Stimulated activated CD4-positive, alpha-beta T cell treated with anti-CD3 and anti-CD28 coated beads, Interleukin-2, amount 100 ng/mL, for 48 hours (primary cell): ENCODE results near the gene SLC47A2.
A peak's percentile ranks its signal among the peaks of the same experiment; 100 is the strongest.

Experiments used
- DNase-seq, 2 donors: peaks; one replicate each; pipeline ENCODE4 v3.0.0-alpha.2; 2020

The SLC47A2 gene

DNA sequence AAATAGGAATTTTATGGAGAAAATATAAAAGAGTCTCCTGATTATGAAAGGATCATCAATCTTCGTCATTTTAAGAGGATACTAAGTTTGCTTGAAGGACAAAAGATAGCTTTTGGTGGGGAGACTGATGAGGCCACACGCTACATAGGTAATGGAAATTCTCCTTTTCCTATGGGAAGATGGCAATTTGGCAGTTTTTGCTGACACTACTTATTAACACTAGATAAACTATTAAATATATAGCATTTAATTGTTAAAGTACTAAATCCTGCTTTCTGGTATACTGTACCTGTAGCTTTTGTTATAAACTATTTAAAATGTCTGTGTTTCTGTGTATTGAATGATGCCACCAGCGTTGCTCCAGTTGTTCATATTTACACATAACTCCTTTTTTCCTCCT, 55.3 kb downstream of the SLC47A2 start:
- no peak for DNase-seq

DNA sequence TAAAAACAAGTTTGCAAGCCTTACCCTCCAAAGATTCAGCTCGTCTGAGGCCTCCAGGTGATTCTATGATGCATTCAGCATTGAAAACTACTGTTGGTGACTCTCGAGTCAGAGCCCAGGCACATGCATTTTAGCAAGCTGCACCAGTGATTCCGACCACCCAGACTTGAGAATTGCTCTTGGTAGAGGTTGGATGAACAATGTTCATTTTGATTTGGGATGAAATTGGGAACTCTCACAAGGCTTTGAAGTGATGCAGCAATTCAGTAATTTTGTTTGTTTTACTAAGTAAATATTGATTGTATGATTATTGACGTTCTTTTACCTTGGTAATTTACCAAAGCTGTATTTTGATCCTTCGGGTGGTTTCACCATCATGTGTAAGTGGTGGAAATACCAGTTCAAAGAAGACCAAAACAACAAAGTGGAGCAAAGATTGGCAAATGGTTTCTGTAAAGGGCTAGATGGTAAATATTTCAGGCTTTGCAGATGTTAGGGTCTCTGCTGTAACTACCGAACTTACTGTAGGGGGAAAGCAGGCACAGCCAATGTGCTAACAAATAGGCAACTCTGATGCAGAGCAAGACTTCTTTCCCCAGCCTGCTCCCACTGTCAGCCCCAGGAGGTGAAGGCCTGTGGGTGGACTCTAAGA, 56.0 kb downstream of the SLC47A2 start:
- no peak for DNase-seq

DNA sequence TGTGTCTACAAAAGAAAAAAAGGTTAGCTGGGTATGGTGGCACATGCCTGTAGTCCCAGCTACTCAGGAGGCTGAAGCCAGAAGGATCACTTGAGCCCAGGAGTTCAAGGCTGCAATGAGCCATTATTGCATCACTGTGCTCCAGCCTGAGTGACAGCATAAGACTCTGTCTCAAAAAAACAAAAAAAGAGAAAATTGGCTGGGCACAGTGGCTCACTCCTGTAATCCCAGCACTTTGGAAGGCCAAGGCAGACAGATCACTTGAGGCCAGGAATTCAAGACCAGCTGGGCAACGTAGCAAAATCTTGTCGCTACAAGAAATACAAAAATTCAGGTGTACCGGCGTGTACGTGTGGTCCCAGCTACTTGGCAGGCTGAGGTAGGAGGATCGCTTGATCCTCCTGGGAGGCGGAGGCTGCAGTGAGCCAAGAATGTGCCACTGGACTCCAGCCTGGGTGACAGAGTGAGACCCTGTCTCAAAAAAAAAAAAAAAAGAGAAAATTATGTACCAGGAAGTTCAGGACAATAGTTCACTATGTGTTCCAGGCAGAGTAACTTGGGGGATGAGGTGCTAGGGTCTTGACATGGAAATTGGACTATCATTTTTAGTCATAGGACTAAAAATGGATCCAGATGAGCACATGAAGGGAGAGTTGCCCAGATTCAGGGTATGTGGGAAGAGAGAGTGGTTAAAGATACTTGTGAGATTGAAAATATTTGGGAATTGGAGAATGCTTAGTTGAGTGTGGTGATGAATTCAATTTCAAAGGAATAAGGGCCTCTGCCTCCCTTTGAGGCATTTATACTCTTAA, 56.8 kb downstream of the SLC47A2 start:
- no peak for DNase-seq

DNA sequence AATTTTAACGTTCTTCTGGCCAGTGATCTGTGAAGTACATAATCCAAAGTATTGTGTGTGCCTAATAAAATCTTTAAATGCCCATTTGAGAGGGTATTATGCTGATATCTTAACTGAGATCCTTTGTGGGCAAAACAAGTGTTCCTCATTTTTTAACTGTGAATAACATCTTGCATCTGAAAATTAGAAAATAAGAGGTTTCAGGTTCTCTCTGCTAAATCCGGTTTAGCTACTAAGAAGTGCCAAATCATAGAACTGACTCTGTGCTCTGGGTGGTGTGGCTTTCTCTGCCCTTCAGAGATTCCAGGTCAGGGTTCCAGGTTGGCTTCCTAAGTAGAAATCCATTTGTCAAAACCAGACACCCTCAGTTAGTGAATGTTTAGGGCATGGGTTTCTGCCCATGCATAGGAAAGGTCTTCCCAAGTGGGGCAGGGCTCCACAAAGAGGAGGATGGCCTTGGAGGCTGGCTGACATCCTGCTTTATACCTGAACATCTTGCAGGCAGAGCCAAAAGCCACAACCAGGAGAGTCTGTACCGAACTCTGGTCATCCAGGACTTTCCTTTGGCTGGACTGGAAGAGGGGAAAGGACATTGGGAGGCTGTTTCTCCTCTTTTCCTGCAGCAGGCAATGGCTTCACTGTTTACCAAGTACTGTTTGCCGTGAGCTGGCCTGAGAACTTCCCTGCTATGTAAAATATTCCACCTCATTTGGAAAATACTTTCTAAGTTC, 59.4 kb downstream of the SLC47A2 start:
- DNase-seq = no peak

DNA sequence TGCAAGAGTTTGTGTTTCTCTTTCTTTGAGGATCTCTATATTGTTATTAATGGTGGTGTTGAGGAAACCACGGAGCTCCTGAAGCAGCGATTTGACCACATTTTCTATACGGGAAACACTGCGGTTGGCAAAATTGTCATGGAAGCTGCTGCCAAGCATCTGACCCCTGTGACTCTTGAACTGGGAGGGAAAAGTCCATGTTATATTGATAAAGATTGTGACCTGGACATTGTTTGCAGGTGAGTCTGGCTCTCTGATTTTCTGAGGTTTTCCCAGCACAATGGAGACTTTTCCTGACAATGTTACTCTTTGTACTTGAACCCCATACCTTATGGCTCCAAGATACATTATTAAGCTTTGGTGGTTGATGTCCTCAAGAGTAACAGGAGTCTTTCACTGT, 60.0 kb downstream of the SLC47A2 start:
- DNase-seq = no peak

DNA sequence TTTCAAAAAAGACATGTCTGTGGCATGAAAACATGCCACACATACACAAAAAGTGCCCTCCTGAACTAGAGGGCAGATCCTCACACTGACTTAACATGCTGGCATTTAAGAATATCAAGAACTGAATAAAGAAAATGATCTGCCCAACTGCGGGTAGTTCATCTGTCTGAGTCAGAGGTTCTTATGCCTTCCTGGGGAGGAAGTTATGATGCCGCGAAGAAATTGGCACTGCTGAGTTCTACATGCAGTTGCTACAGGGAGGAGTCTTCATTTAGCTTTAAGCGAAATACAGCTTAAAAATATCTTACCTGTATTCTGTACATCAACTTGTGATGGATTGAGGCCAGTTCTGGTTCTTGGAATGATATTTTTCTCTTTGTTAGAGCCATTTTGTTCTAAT, 61.5 kb downstream of the SLC47A2 start:
- no peak for DNase-seq

DNA sequence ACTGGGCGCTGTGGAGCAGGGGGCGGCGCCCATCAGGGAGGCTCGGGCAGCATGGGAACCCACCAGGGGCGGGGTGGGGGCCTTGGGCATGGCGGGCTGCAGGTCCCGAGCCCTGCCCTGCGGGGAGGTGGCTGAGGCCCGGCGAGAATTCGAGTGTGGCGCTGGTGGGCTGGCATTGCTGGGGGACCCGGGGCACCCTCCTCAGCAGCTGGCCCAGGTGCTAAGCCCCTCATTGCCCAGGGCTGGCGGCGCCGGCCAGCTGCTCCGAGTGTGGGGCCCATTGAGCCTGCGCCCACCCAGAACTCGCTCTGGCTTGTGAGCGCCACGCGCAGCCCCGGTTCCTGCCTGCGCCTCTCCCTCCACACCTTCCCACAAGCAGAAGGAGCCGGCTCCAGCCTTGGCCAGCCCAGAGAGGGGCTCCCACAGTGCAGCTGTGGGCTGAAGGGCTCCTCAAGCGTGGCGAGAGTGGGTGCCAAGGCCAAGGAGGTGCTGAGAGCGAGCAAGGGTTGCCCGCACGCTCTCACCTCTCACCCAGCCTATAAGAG, 62.0 kb downstream of the SLC47A2 start:
- DNase-seq = no peak

DNA sequence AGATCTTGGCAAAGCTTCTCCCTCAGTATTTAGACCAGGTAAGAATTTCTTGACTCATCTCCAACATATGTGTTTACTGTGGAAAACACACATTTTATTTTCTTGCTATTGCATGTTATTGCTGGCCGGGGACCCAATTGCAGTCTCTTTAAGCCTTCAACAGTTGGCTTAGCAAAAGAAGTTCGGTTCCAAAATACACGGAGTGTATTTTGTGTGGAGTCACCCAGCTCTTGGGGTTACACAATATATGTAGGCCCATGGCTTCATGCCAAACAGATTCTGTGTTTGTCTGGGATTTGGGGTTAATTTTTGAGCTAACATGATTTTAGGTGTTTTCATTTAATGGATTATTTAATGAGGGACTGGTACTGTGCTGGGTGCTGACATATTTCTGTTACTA, 63.8 kb downstream of the SLC47A2 start:
- no peak for DNase-seq

DNA sequence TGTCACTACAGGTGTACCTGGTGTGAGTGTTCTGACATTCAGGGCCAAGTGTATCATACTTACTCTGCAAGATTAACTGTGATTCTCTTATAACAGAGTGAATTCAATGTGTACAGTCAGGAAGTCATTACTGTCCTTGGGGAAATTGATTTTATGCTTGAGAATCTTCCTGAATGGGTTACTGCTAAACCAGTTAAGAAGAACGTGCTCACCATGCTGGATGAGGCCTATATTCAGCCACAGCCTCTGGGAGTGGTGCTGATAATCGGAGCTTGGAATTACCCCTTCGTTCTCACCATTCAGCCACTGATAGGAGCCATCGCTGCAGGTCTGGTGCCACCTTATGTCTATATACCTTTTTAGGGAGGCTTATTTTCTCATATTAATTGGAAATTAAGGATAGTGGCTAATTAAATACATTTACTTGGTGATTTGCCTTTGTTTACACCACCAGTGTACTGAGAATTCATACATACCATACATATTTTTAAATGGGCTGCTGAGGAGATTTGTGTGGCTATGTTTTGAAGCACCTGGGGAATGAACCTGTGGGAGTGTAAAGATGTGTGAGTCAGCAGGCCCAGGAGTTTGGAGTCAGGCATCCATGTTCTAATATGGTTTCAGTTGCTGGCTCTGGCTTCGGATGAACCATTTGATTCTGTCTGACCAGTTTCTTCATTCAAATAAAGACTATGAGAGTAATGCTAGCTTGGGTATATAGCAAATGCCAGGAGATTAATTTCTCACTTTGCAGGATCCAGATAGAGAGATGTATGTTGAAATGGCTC, 64.7 kb downstream of the SLC47A2 start:
- no peak for DNase-seq

DNA sequence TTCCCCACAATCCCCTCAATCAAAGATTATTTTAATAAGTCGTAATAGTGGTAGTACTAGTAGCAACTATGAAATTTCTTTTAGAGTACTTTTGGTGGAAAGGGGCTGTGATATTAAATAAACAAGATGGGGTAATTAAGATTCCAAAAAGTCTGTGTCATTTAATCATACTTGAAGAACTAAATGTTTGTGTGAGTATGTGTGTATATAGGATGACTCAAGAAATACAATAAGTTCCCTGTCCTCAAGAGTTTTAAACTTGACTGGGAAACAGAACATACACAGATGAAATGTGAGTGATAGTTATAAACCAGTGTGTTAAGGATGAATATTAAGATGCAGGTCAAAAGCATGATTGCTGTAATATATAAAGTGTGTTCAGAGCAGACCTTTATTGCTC, 65.6 kb downstream of the SLC47A2 start:
- DNase-seq = no peak

DNA sequence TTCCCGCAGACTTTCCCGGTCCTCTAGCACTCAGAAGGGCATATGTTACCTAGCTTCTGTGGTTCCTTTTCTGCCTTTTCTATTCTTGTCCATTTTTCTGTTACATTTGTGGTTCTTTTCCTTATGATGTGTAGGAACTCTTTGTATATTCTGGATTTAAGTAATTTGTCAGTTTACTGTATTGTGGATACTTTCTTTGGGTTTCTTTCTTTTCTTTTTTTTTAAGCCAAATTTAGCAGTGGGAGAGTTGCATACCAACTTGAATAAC, 67.2 kb downstream of the SLC47A2 start:
- no peak for DNase-seq

DNA sequence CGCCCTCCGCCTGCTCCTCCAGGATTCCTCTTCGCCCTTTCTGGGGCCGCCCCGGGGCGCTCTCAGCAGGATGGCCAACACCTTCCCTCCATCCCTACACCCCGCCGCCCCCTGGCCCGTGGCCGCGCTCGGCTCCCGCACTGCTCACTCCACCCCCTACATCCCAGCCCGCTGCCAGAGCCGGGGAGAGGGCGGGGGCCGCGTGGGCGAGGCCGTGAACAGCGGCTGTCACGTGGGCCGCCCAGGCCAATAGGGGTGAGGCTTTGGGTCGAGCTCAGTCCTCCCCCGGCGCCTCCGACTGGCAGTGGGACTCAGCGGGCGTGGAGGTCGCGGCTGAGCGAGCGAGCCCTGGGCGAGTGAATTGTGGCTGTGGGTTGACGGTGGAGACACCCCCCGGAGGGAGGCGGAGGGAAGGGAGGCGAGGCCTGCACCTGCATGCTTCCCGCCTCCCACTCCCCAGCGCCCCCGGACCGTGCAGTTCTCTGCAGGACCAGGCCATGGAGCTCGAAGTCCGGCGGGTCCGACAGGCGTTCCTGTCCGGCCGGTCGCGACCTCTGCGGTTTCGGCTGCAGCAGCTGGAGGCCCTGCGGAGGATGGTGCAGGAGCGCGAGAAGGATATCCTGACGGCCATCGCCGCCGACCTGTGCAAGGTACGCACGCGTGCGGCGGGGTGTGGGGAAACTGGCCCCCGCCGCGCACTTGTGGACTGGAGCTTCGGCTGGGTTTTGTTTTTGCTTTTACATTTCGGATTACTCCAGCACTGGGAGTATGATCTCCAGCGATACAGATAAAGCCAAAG, 67.7 kb downstream of the SLC47A2 start, which contains the start of gene ALDH3A2:
Gene ALDH3A2 (plus strand): TSS at position 277 of the 799 bp plus-strand sequence. CDS start 221 bp downstream, at position 498.
- peak; percentile 88 to 90 for DNase-seq

DNA sequence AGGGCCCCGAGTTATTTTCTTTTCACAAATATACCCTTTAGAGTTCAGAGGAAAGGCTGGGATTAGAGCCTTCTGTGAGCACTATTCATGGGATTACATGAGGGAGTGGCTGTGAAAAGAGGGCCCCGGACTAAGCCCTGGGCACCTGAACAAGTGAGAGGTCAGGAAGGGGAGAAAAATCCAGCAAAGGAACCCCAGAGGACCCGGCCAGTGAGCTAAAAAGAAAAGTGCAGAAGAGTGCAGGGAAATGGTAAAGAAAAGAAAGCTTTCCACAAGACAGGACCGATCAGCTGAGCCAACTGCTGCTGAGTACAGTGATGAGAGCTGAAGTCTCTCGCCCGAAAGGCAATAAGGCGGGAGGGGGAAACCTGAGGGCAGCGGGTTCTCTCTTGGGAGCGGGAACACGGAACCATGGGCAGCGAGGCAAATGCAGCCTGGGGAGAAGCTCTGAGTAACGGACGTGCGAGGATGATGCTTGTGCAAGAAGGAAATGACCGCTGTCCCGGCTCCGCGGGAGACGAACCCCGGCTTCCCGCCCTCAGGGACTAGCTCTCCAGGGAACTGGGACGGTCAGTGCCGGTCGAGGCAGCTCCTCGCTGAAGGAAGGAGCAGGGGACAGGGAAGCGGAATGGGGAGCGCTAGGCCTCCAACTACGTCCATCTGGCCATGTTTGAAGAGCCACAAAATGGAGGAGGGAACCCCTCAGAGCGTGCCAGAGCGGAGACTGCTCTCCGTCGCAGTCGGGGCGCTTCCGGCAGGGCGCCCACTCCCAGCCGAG, 68.5 kb downstream of the SLC47A2 start:
- DNase-seq = peak; percentile 15 to 18

DNA sequence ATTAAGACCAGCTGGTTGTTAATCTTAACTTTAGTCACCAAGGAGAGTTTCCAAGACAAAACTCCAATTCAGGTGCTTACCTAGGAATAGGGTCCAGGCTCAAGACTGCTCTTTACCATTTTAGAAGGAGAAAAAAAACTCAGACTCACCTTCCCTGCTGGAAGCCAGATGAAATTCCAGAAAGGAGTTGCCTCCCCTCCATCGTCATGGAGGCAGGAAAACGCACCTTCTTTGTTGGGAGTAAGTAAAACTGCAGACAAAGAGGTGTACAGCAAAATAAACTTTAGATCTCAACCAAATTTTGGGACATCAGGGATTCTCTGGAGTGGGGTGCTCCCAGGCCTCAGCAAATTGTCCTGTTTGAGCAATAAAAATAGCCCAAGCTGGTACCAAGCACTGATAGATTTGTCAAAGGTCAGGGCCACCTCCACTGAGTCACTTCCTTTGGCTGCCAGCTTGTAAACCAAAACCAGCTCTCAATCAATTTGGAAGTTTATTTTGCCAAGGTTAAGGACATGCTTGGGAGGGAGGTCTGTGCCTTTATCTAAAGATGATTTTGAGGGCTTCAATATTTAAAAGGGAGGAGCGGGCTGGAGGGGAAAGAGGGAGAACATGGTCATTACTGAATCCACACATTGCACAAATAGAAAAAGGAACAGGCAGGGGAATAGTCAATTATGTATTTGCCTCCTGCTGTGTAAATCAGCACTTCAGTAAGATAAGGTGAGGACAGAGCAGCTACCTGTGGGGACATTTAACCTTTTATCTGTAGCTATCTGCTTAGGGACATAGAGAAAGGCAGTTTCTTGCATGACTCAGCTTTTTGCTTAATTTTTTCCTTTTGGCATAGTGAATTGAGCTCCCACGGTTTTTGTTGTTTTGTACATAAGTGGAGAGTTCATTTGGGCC, 69.3 kb downstream of the SLC47A2 start:
- DNase-seq = no peak

DNA sequence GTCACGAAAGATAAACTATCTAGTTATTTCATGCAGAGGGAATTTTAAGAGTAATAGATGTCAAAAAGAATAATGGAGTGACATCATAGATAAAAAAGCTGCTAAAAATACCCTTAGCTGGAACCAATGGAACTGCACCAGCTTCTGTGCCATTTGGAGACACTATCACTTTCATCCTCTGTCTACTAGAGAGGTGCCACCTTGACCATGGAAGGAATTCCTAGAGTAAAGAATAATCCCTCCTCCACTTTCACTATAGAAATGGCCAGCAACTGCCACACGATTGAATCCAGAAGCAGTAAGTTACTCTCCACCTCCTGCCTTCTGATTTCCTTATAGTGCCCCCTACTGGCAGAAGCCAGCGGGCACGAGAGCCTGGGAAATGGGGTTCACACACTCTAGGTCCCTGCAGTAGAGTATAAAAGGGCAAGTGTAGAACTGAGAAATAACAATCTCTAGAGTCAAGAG, 70.6 kb downstream of the SLC47A2 start:
- peak; percentile 59 to 60 for DNase-seq

DNA sequence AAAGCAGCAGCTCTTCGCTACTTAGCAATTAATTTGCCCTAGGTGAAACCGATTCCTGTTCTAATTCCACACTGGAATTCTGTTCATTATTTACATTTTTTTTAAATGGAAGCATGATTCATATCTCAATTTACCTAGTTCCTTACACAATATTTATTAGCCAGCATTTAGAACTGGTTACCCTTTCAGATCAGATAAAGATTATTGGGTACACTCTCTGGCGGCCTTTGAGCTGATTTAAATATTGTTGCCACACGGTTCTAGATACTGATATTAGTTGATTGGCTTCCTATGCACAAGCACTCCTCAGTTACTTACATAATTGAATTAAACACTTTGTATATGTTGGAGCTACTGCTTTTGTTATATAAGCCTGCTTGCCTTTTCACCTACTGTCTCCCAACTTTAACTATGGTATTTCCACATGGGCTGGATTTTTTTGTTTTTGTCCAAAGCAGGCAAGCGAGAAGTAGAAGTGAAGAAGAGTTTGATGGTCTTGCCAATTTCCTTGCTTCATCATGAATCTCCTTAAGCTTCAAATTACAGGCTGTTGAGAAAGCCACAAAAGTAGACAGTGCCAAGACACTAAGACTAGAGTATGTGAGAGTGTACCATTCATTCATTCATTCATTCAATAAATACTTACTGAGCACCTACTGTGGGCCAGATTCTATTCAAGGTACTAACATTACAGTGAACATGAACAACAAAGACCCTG, 71.7 kb downstream of the SLC47A2 start:
- no peak for DNase-seq

DNA sequence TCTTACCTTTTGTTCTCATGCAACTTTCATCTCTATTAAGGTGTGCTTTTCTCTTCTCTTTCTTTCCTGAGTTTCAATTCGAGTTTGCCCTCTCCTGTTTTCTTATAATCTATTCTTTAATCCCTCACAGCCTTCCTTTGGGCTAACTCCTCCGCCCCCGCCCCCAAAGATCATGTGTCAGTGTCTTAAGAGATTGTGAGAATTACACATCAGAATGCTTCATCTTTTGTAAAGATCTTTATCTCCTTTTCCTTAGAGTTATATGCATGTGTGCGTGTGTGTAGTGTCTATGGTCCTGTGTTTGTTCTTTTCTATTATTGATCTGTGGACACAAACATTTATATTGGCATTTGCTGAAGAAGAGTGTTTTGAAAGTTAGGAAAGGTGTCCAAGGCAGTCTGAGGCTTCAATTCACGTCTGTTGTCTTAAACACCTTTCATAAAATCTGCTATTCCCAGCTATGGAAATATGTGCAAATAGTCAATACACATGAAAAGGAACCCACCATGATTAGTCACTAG, 74.0 kb downstream of the SLC47A2 start:
- DNase-seq = no peak

DNA sequence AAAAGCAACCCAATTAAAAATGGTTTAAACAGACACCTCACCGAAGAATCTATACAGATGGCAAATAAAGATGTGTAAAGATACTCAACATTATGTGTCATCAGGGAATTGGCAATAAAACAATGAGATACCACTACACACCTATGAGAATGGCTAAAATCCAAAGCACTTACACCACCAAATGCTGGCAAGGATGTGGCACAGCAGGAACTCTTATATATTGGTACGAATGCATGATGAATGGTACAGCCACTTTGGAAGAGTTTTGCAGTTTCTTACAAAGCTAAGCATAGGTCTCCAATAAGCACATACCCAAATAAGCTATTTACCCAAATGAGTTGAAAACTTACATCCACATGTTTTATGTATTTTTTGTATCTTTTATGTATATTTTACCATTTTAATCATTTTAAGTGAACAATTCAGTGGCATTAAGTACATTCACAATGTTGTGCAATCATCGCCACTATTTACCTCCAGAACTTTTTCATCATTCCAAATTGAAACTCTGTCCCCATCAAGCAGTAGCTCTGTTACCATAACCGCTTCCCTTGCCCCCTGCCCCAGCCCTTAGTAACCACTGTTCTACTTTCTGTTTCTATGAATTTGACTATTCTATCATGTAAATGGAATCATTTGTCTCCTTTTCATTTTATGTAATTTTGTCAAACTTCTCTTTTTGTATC, 74.6 kb downstream of the SLC47A2 start:
- no peak for DNase-seq
